Measurements from ENCODE around the gene GPR161.

DNA sequence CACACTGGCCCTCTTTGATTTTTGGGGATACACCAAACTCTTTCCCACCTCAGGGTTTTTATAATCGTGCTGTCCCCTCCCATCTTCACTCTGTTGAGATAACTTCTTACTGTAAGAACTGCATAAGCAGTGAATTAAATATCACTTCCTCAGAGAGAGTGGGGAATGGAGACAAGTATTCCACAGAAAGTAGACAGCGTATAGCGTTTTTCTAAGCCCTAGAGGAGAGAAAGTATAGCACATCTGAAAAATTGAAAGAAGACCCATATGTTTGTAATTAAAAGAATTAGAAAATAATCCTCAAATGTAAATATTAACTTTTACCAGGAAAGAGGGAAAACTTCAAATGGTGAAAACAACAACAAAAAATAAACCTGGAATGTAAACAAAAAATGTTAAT lies 67.3 kb downstream of the GPR161 start:
- TF ChIP-seq, protein P1, sequence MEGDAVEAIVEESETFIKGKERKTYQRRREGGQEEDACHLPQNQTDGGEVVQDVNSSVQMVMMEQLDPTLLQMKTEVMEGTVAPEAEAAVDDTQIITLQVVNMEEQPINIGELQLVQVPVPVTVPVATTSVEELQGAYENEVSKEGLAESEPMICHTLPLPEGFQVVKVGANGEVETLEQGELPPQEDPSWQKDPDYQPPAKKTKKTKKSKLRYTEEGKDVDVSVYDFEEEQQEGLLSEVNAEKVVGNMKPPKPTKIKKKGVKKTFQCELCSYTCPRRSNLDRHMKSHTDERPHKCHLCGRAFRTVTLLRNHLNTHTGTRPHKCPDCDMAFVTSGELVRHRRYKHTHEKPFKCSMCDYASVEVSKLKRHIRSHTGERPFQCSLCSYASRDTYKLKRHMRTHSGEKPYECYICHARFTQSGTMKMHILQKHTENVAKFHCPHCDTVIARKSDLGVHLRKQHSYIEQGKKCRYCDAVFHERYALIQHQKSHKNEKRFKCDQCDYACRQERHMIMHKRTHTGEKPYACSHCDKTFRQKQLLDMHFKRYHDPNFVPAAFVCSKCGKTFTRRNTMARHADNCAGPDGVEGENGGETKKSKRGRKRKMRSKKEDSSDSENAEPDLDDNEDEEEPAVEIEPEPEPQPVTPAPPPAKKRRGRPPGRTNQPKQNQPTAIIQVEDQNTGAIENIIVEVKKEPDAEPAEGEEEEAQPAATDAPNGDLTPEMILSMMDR (conservative IDR thresholded peaks at IDR 0.05; ENCODE audit: low read length), result no peak
- TF ChIP-seq EZH2phosphoT487 (IDR thresholded peaks at IDR 0.05; ENCODE audit: borderline replicate concordance), result no peak
